Stomach (tissue), 9 donors: Measurements from ENCODE around the gene SETD9. TPM values are rescaled to one million over a fixed set of nuclear protein-coding genes. Genes with fewer than 3 reads are reported as not detected.

Experiments
- DNase-seq, 2 donors: peaks; one replicate each; pipeline versions ENCODE4 v3.0.0 to v3.0.0-alpha.2; 2013 to 2019
- H3K27ac ChIP-seq, 5 donors: fragments of 200-600 bp in 4 of 5; sonication (generic) in 4 of 5; one replicate each; pipeline ENCODE4 v1.5.1; 2013 to 2019; ENCODE audit warnings: mild to moderate bottlenecking in 1 of 5, moderate library complexity in 1 of 5
- H3K27me3 ChIP-seq, 3 donors: fragments of 200-600 bp; sonication (generic); one replicate each; pipeline ENCODE4 v1.5.1; 2017 to 2019; ENCODE audit warnings: mixed run types in 1 of 3
- H3K36me3 ChIP-seq, 4 donors: fragments of 200-600 bp; sonication (generic); 1 replicate in 3 of 4; 2 replicates in 1 of 4; pipeline ENCODE4 v1.5.1; 2016 to 2019
- H3K4me1 ChIP-seq, 4 donors: fragments of 200-600 bp; sonication (generic); one replicate each; pipeline ENCODE4 v1.5.1; 2016 to 2019
- H3K4me3 ChIP-seq, 4 donors: fragments of 200-600 bp; sonication (generic) in 3 of 4; one replicate each; pipeline ENCODE4 v1.5.1; 2016 to 2019; ENCODE audit warnings: mild to moderate bottlenecking in 1 of 4
- H3K9me3 ChIP-seq, 4 donors: fragments of 200-600 bp; sonication (generic); one replicate each; pipeline ENCODE4 v1.5.1; 2016 to 2019
- CTCF ChIP-seq, 7 experiments: fragments of 450-650 bp in 4 of 7; fragments of 200-600 bp in 3 of 7; sonication (generic) in 3 of 7; IDR thresholded peaks; one replicate each; pipeline ENCODE4 v1.5.1; 2016 to 2019; ENCODE audit warnings: antibody characterized with exemption in 7 of 7, control low read depth in 2 of 7, mild to moderate bottlenecking in 1 of 7
- EP300 ChIP-seq: sonication (generic); formaldehyde crosslinking; IDR thresholded peaks from one replicate; pipeline ENCODE4 v1.6.1; 2017; ENCODE audit warnings: antibody characterized with exemption
- POLR2A ChIP-seq, 4 donors: fragments of 450-650 bp; IDR thresholded peaks; one replicate each; pipeline ENCODE4 v1.6.1; 2016; ENCODE audit warnings: antibody characterized with exemption in 4 of 4, control low read depth in 2 of 4, mild to moderate bottlenecking in 1 of 4, moderate library complexity in 1 of 4
- POLR2AphosphoS5 ChIP-seq, 3 donors: sonication (generic); formaldehyde crosslinking; IDR thresholded peaks; one replicate each; pipeline ENCODE4 v1.6.1; 2016; ENCODE audit warnings: antibody characterized with exemption in 3 of 3
- WGBS, 5 donors: extraction: QIAGEN DNeasy Blood & Tissue Kit in 3 of 5; methylation state at CpG; one replicate each; pipeline versions ENCODE4 v1.1.5 to v1.1.7; 2013 to 2018; 5-methylcytosine and 5-hydroxymethylcytosine counted together
- intact Hi-C: fragments of 100-400 bp; cut with DNase I; formaldehyde crosslinking; loops from one replicate; pipeline ENCODE4 v1.15.1; 2023; ENCODE audit warnings: low total_unique reads
- polyA plus RNA-seq, 3 donors: library from polyadenylated mRNA; stranded (reverse); fragments of 200-250 nt; gene quantifications; one replicate each; pipeline ENCODE4 v1.2.3, GENCODE V29; 2013
- total RNA-seq, 5 donors: library from RNA; depleted of rRNA; stranded (reverse); fragments of >200 nt; gene quantifications; one replicate each; pipeline versions ENCODE4 v1.1.0 to v1.2.3, GENCODE V29; 2014 to 2016
- donor health status: healthy with polysubstance abuse.
- donor health status: Bipolar disorder and iron deficiency.
- donor health status: healthy.

Gene SETD9
- total and polyA plus RNA-seq, 8 donors, result 1.0 to 46.7 (median 9.4) TPM; not detected in 1

- Histone ChIP-seq H3K27me3 (no peaks in the 10 kb centered on the region), H3K27ac (no peak overlapping the region), H3K4me1 (peaks cover 0 to 6% (median 0%) of the 10 kb centered on the region in 4 donors), H3K9me3 (no peaks in the 10 kb centered on the region), H3K36me3 (peaks cover 7 to 35% (median 24%) of the 10 kb centered on the region in 4 donors), H3K4me3 (no peak overlapping the region)
- intact Hi-C loops, result no loop called here
- TF ChIP-seq POLR2A (IDR thresholded peaks at IDR 0.05), result no peak
- no peak for TF ChIP-seq EP300
- TF ChIP-seq POLR2AphosphoS5 (IDR thresholded peaks at IDR 0.05), result no peak
- no peak for TF ChIP-seq CTCF (IDR thresholded peaks at IDR 0.05)
- WGBS, 5 donors, result 84 to 98% (median 98%) methylated on average over 4 of the region's 4 CpGs
- no peak for DNase-seq
Observed at GRCh38 chr5:56896763-56897162, 12.6 kb upstream of the SETD9 start.

- WGBS, 5 donors, result 73 to 91% (median 84%) methylated on average over 4 of the region's 4 CpGs
- H3K27me3 ChIP-seq, result no peaks in the 10 kb centered on the region
- TF ChIP-seq CTCF (IDR thresholded peaks at IDR 0.05), result no peak
- H3K4me3 ChIP-seq, result no peak overlapping the region
- intact Hi-C loops, result no loop called here
- H3K36me3 ChIP-seq, result peaks cover 7 to 31% (median 17%) of the 10 kb centered on the region in 4 donors
- no peak for DNase-seq
- no peak overlapping the region for H3K27ac ChIP-seq
- H3K9me3 ChIP-seq, result no peaks in the 10 kb centered on the region
- peaks cover 0 to 6% (median 0%) of the 10 kb centered on the region in 4 donors for H3K4me1 ChIP-seq
Observed at GRCh38 chr5:56898213-56898612, 11.2 kb upstream of the SETD9 start.

- no peaks in the 10 kb centered on the region for H3K27me3 ChIP-seq
- no peak overlapping the region for H3K4me3 ChIP-seq
- TF ChIP-seq POLR2AphosphoS5 (IDR thresholded peaks at IDR 0.05) (no peak), POLR2A (IDR thresholded peaks at IDR 0.05) (no peak), CTCF (IDR thresholded peaks at IDR 0.05) (no peak), EP300 (no peak)
- H3K9me3 ChIP-seq, result no peaks in the 10 kb centered on the region
- H3K4me1 ChIP-seq, result peaks cover 0 to 6% (median 0%) of the 10 kb centered on the region in 4 donors
- intact Hi-C loops, result loop anchor here (10.0 kb wide), 2 partner anchors 54 to 314 kb away; partner anchors contain the start of gene MIER3
- no peak overlapping the region for H3K27ac ChIP-seq
- peaks cover 0 to 10% (median 0%) of the 10 kb centered on the region in 4 donors for H3K36me3 ChIP-seq
- DNase-seq, result no peak
- 42 to 59% (median 53%) methylated on average over 4 of the region's 4 CpGs for WGBS, 5 donors
Observed at GRCh38 chr5:56900395-56900794, 9.0 kb upstream of the SETD9 start.

GRCh38 chr5:56900858-56901578, 8.4 kb upstream of the SETD9 start:
- WGBS, 5 donors, result 31 to 37% (median 35%) methylated on average over 3 of the region's 3 CpGs
- no peaks in the 10 kb centered on the region for H3K9me3 ChIP-seq
- TF ChIP-seq POLR2AphosphoS5 (IDR thresholded peaks at IDR 0.05) (no peak), CTCF (IDR thresholded peaks at IDR 0.05) (peak in 5 of 7 experiments; percentile 46 to 71 (median 67))
- no peak overlapping the region for H3K4me3 ChIP-seq
- peaks cover 0 to 7% (median 0%) of the 10 kb centered on the region in 4 donors for H3K36me3 ChIP-seq
- intact Hi-C loops, result loop anchor here (10.0 kb wide), 2 partner anchors 54 to 314 kb away; partner anchors contain the start of gene MIER3
- H3K4me1 ChIP-seq, result peaks cover 0 to 6% (median 0%) of the 10 kb centered on the region in 4 donors
- no peaks in the 10 kb centered on the region for H3K27me3 ChIP-seq
- no peak overlapping the region for H3K27ac ChIP-seq
- peak in 1 of 2 donors; percentile 69 for DNase-seq
